Omental fat pad (tissue), 4 donors: ENCODE results near the gene PLEKHG4. TPM values are rescaled to one million over a fixed set of nuclear protein-coding genes. Genes with fewer than 3 reads are reported as not detected.

Experiments used
- ATAC-seq: fragments of 150-250 bp; one replicate; pipeline ENCODE4 v1.9.1; 2016; ENCODE audit warnings: mild to moderate bottlenecking, moderate library complexity; ENCODE audit not compliant: low FRiP score
- DNase-seq: peaks from one replicate; pipeline ENCODE4 v3.0.0-alpha.2; 2019; ENCODE audit warnings: low spot score
- total RNA-seq, 4 donors: library from RNA; depleted of rRNA; stranded (reverse); fragments of >200 nt; gene quantifications; one replicate each; pipeline ENCODE4 v1.1.0, GENCODE V29; 2016
- TF ChIP-seq, protein P1 (sequence below), 3 donors: fragments of 450-650 bp; IDR thresholded peaks; one replicate each; pipeline ENCODE4 v1.5.1; 2016 to 2017; ENCODE audit warnings: antibody characterized with exemption in 3 of 3, mild to moderate bottlenecking in 3 of 3, moderate library complexity in 2 of 3

Gene PLEKHG4
- total RNA-seq, 4 donors from 2014 or later, result 5.8 to 19.9 (median 12.4) TPM

DNA sequence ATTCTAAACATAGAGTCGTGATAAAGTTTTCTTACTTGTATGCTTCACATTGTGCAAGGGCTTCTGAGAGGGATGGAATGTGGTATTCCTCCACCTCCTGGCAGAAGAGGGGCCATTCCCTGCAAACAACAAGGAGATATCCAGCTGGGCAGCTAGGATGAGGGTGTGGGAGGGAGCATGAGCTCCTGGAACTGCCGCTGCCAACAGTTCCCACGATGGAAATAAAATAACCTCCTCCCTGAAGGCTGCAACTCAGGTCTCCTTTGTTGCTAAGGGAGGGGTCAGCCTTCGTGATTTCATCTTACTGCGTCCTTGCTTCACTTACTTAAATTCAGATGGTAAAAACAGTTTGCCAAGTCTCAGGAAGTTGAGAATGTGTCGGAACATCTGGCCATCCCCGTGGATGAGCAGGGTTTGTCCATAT lies 15.6 kb downstream of the PLEKHG4 start:
- ATAC-seq (peak; percentile 71), DNase-seq (no peak)
- TF ChIP-seq, protein P1, sequence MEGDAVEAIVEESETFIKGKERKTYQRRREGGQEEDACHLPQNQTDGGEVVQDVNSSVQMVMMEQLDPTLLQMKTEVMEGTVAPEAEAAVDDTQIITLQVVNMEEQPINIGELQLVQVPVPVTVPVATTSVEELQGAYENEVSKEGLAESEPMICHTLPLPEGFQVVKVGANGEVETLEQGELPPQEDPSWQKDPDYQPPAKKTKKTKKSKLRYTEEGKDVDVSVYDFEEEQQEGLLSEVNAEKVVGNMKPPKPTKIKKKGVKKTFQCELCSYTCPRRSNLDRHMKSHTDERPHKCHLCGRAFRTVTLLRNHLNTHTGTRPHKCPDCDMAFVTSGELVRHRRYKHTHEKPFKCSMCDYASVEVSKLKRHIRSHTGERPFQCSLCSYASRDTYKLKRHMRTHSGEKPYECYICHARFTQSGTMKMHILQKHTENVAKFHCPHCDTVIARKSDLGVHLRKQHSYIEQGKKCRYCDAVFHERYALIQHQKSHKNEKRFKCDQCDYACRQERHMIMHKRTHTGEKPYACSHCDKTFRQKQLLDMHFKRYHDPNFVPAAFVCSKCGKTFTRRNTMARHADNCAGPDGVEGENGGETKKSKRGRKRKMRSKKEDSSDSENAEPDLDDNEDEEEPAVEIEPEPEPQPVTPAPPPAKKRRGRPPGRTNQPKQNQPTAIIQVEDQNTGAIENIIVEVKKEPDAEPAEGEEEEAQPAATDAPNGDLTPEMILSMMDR (IDR thresholded peaks at IDR 0.05), result peak in 1 of 3 donors; percentile 0

DNA sequence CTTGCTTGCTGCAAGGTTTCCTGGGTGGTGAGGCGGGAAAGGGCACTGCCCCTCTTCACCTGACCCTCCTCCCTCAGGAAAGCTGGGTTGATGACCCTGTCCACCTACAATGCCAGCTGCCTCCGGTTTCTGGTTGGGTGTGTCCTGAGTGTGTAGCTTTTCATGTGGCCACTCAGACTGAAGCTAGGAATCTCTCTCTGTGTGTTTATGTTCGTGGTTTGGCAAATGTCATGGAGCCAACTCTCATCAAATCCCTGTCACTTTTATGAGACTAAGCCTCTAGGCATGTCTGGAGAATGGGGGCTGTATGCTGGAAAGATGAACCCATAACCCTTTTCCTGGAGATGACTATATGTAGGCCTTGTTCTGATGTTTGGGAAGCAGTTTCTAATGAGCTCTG lies 17.1 kb downstream of the PLEKHG4 start:
- no peak for ATAC-seq
- DNase-seq, result no peak
- TF ChIP-seq, protein P1 (IDR thresholded peaks at IDR 0.05), result no peak

DNA sequence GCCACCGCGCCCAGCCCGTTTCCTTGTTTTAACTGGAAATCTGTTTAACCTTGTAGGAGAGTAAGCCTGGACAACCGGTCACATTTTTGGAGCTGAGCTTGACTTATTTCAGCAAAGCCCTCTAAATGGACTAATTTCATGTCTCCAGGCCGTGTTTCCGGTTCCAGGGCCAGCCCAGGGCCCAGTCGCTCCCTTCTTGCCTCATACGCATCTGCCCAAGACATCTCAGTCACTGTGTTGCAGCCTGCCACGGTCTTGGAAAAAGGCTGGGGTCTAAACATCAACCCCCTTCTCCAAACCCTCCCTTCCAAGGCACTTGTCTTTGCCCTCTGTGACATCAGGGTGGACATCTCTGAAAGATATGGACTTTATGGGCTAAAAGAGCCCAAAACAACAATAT lies 18.9 kb downstream of the PLEKHG4 start:
- no peak for ATAC-seq
- no peak for DNase-seq
- TF ChIP-seq, protein P1 (IDR thresholded peaks at IDR 0.05), result no peak

DNA sequence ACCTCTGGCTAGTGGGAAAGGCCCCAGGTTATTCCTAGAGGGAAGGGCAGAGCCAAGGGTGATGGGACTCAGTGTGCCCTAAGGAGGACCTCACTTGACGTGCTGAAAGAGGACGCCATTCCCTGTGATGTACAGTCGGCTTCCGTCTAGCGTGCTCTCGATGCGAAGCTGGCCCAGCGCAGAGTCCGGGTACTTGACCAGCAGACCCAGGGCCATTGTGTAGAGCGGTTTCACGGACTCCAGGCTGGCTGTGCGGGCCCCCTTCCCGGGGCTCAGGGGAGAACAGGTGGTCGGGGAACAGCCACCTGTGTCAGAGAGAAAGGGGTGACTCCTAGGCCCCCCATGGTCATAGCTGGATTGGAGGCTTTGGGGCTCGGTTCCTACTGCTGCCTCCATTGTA lies 19.9 kb downstream of the PLEKHG4 start:
- TF ChIP-seq, protein P1 (IDR thresholded peaks at IDR 0.05), result no peak
- ATAC-seq (no peak), DNase-seq (no peak)

DNA sequence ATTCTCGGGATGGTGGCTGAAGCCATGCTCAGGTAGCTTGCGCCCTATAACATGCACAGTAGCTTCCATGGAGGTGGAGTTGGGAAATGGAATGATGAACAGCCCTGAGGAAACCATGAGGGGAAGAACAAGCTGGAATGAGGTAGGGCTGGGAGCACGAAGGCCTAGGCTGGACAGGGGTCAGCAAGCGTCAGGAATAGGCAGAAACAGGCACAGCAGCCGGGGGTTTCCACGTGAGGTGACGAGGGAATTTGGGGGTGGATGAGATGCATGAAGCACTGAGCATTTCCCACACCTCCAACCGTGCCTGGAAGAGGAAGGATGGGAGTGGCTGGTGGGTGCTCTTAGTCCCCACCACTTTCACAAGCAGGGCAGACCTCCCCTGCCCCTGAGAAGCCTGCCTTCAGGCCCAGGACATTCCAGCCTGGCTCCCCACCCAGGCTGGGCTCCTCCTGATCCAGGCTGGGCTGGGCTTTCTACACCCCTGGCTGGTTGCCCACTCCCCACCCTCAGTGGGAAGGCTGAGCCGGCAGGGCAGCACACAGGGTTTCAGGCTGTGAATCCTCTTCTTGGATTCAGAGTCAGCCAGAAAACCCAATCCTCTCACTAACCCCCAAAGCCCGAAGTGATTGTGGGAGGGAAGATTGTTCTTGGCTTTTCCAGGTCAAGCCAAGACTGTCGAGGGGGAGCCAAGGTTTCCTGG lies 21.9 kb downstream of the PLEKHG4 start:
- ATAC-seq (peak; percentile 83), DNase-seq (no peak)
- TF ChIP-seq, protein P1 (IDR thresholded peaks at IDR 0.05), result no peak

DNA sequence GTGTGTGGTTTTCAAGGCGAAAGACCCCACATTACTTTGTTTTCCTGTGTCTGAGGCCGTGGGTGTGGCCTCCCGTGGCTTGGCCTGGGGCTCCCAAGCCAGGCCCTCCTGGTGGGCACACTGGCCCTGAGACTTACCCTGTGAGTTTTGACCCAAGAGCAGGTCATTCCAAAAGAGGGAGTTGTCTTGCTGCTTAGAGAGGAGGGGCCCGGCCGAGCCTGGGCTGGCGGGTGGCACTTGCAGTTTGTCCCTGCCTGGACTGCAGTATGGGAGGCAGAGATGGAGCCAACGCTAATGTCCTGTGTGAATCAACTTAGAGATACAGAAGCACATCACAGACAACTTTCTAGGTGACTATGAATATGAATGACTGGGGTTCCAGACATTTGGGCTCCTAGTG lies 22.7 kb downstream of the PLEKHG4 start:
- no peak for DNase-seq
- no peak for ATAC-seq
- TF ChIP-seq, protein P1 (IDR thresholded peaks at IDR 0.05), result no peak

DNA sequence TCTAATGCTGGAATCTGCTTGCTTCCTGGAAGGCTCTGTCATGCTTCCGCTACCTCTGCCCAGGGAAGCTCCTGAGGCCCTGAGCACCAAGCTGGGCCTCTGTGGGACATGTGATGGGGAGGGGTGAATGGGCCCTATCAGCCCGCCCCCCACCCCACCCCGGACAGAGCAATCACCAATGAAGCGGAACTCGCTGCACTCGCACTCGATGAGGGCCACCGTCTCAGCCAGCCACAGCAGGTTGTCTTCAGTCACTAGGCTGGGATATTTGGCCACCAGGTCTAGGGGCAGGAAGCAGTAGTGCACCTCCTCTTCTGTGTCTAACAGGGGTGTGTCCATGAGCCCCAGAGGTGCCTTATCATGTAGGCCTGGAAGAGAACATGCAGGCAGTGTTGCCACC lies 23.6 kb downstream of the PLEKHG4 start:
- TF ChIP-seq, protein P1 (IDR thresholded peaks at IDR 0.05), result no peak
- ATAC-seq, result no peak
- DNase-seq, result no peak
